Measurements from ENCODE around the gene CNTN4. TPM values are rescaled to one million over a fixed set of nuclear protein-coding genes. Genes with fewer than 3 reads are reported as not detected.

CNTN4 gene
- total RNA-seq, 1 experiment from 2014 or later = not detected

GRCh38 chr3:2927259-2927658, 828.6 kb downstream of the CNTN4 start:
- DNase-seq = no peak
- H3K27me3 ChIP-seq = no peaks in the 10 kb centered on the region
- H3K9me3 ChIP-seq = no peaks in the 10 kb centered on the region
- no peaks in the 10 kb centered on the region for H3K36me3 ChIP-seq
- H3K4me3 ChIP-seq = no peak overlapping the region

GRCh38 chr3:2929574-2929973, 830.9 kb downstream of the CNTN4 start:
- DNase-seq = no peak
- no peaks in the 10 kb centered on the region for H3K36me3 ChIP-seq
- no peak overlapping the region for H3K4me3 ChIP-seq
- no peaks in the 10 kb centered on the region for H3K27me3 ChIP-seq
- H3K9me3 ChIP-seq = no peaks in the 10 kb centered on the region

- Histone ChIP-seq H3K9me3 (no peaks in the 10 kb centered on the region), H3K27me3 (no peaks in the 10 kb centered on the region), H3K4me3 (no peak overlapping the region), H3K36me3 (no peaks in the 10 kb centered on the region)
- DNase-seq = no peak
Measured at GRCh38 chr3:2931265-2931664, 832.6 kb downstream of the CNTN4 start.

- Histone ChIP-seq H3K27me3 (no peaks in the 10 kb centered on the region), H3K36me3 (no peaks in the 10 kb centered on the region), H3K9me3 (no peaks in the 10 kb centered on the region), H3K4me3 (no peak overlapping the region)
- no peak for DNase-seq
Measured at GRCh38 chr3:2934541-2934940, 835.9 kb downstream of the CNTN4 start.

GRCh38 chr3:2937055-2937454, 838.4 kb downstream of the CNTN4 start:
- Histone ChIP-seq H3K9me3 (no peaks in the 10 kb centered on the region), H3K36me3 (no peaks in the 10 kb centered on the region), H3K27me3 (no peaks in the 10 kb centered on the region), H3K4me3 (no peak overlapping the region)
- DNase-seq = no peak

GRCh38 chr3:2937592-2937991, 838.9 kb downstream of the CNTN4 start:
- no peaks in the 10 kb centered on the region for H3K27me3 ChIP-seq
- H3K4me3 ChIP-seq = no peak overlapping the region
- DNase-seq = no peak
- no peaks in the 10 kb centered on the region for H3K36me3 ChIP-seq
- no peaks in the 10 kb centered on the region for H3K9me3 ChIP-seq

- H3K9me3 ChIP-seq = no peaks in the 10 kb centered on the region
- no peak for DNase-seq
- H3K4me3 ChIP-seq = no peak overlapping the region
- no peaks in the 10 kb centered on the region for H3K36me3 ChIP-seq
- no peaks in the 10 kb centered on the region for H3K27me3 ChIP-seq
Measured at GRCh38 chr3:2938711-2939110, 840.0 kb downstream of the CNTN4 start.

- H3K36me3 ChIP-seq = no peaks in the 10 kb centered on the region
- DNase-seq = no peak
- no peaks in the 10 kb centered on the region for H3K9me3 ChIP-seq
- H3K4me3 ChIP-seq = no peak overlapping the region
- H3K27me3 ChIP-seq = no peaks in the 10 kb centered on the region
Measured at GRCh38 chr3:2940062-2940461, 841.4 kb downstream of the CNTN4 start.

- H3K4me3 ChIP-seq = no peak overlapping the region
- no peaks in the 10 kb centered on the region for H3K9me3 ChIP-seq
- no peaks in the 10 kb centered on the region for H3K36me3 ChIP-seq
- DNase-seq = no peak
- H3K27me3 ChIP-seq = no peaks in the 10 kb centered on the region
Measured at GRCh38 chr3:2944628-2945027, 846.0 kb downstream of the CNTN4 start.

- Histone ChIP-seq H3K36me3 (no peaks in the 10 kb centered on the region), H3K4me3 (no peak overlapping the region), H3K9me3 (no peaks in the 10 kb centered on the region), H3K27me3 (no peaks in the 10 kb centered on the region)
- DNase-seq = no peak
Measured at GRCh38 chr3:2945121-2945520, 846.5 kb downstream of the CNTN4 start.

- no peak overlapping the region for H3K4me3 ChIP-seq
- DNase-seq = no peak
- no peaks in the 10 kb centered on the region for H3K27me3 ChIP-seq
- H3K9me3 ChIP-seq = no peaks in the 10 kb centered on the region
- H3K36me3 ChIP-seq = no peaks in the 10 kb centered on the region
Measured at GRCh38 chr3:2947536-2947935, 848.9 kb downstream of the CNTN4 start.

GRCh38 chr3:2948882-2949281, 850.2 kb downstream of the CNTN4 start:
- no peak for DNase-seq
- Histone ChIP-seq H3K27me3 (no peaks in the 10 kb centered on the region), H3K36me3 (no peaks in the 10 kb centered on the region), H3K9me3 (no peaks in the 10 kb centered on the region), H3K4me3 (no peak overlapping the region)

- no peak for DNase-seq
- Histone ChIP-seq H3K4me3 (no peak overlapping the region), H3K9me3 (no peaks in the 10 kb centered on the region), H3K36me3 (no peaks in the 10 kb centered on the region), H3K27me3 (no peaks in the 10 kb centered on the region)
Measured at GRCh38 chr3:2950159-2950558, 851.5 kb downstream of the CNTN4 start.

GRCh38 chr3:2957115-2957514, 858.4 kb downstream of the CNTN4 start:
- Histone ChIP-seq H3K27me3 (no peaks in the 10 kb centered on the region), H3K36me3 (no peaks in the 10 kb centered on the region), H3K4me3 (no peak overlapping the region), H3K9me3 (no peaks in the 10 kb centered on the region)
- DNase-seq = no peak

- Histone ChIP-seq H3K9me3 (no peaks in the 10 kb centered on the region), H3K36me3 (no peaks in the 10 kb centered on the region), H3K4me3 (no peak overlapping the region), H3K27me3 (no peaks in the 10 kb centered on the region)
- no peak for DNase-seq
Measured at GRCh38 chr3:2958551-2958950, 859.9 kb downstream of the CNTN4 start.

GRCh38 chr3:2961576-2961975, 862.9 kb downstream of the CNTN4 start:
- H3K27me3 ChIP-seq = no peaks in the 10 kb centered on the region
- no peak for DNase-seq
- no peaks in the 10 kb centered on the region for H3K36me3 ChIP-seq
- H3K9me3 ChIP-seq = no peaks in the 10 kb centered on the region
- no peak overlapping the region for H3K4me3 ChIP-seq

- no peak for DNase-seq
- Histone ChIP-seq H3K4me3 (no peak overlapping the region), H3K27me3 (no peaks in the 10 kb centered on the region), H3K36me3 (no peaks in the 10 kb centered on the region), H3K9me3 (no peaks in the 10 kb centered on the region)
Measured at GRCh38 chr3:2967871-2968270, 869.2 kb downstream of the CNTN4 start.

GRCh38 chr3:2968475-2968874, 869.8 kb downstream of the CNTN4 start:
- Histone ChIP-seq H3K27me3 (no peaks in the 10 kb centered on the region), H3K4me3 (no peak overlapping the region), H3K36me3 (no peaks in the 10 kb centered on the region), H3K9me3 (no peaks in the 10 kb centered on the region)
- DNase-seq = no peak

- H3K4me3 ChIP-seq = no peak overlapping the region
- no peaks in the 10 kb centered on the region for H3K27me3 ChIP-seq
- H3K36me3 ChIP-seq = no peaks in the 10 kb centered on the region
- H3K9me3 ChIP-seq = no peaks in the 10 kb centered on the region
- no peak for DNase-seq
Measured at GRCh38 chr3:2976212-2976611, 877.5 kb downstream of the CNTN4 start.

Data from MG63 (cell line).